ENCODE measurements around the gene MLXIP.

Gene MLXIP

GRCh38 chr12:122078141-122079032, at the start of gene MLXIP:
MLXIP (plus strand) TSS chr12:122078756; CDS start chr12:122078854, 98 bp downstream.
- H3K4me3 ChIP-seq (ENCODE audit: low read length) = peak within 1 kb of the TSS; percentile 70
- TF ChIP-seq CTCF (conservative IDR thresholded peaks at IDR 0.05; ENCODE audit: low read depth, low read length) = no peak
- no peak for DNase-seq (ENCODE audit: low read depth)

- TF ChIP-seq CTCF (conservative IDR thresholded peaks at IDR 0.05; ENCODE audit: low read depth, low read length) = no peak
- no peak overlapping the region for H3K4me3 ChIP-seq (ENCODE audit: low read length)
- no peak for DNase-seq (ENCODE audit: low read depth)
Measured at GRCh38 chr12:122028905-122029560, 49.5 kb upstream of the MLXIP start.

GRCh38 chr12:122029620-122030423, 48.7 kb upstream of the MLXIP start:
- no peak for DNase-seq (ENCODE audit: low read depth)
- no peak for TF ChIP-seq CTCF (conservative IDR thresholded peaks at IDR 0.05; ENCODE audit: low read depth, low read length)
- no peak overlapping the region for H3K4me3 ChIP-seq (ENCODE audit: low read length)

- DNase-seq (ENCODE audit: low read depth) = no peak
- no peak for TF ChIP-seq CTCF (conservative IDR thresholded peaks at IDR 0.05; ENCODE audit: low read depth, low read length)
- H3K4me3 ChIP-seq (ENCODE audit: low read length) = no peak overlapping the region
Measured at GRCh38 chr12:122030424-122031035, 48.0 kb upstream of the MLXIP start.

- no peak for DNase-seq (ENCODE audit: low read depth)
- peak; percentile 84 for TF ChIP-seq CTCF (conservative IDR thresholded peaks at IDR 0.05; ENCODE audit: low read depth, low read length)
- no peak overlapping the region for H3K4me3 ChIP-seq (ENCODE audit: low read length)
Measured at GRCh38 chr12:122031342-122032216, 47.0 kb upstream of the MLXIP start.

- no peak for TF ChIP-seq CTCF (conservative IDR thresholded peaks at IDR 0.05; ENCODE audit: low read depth, low read length)
- DNase-seq (ENCODE audit: low read depth) = no peak
Measured at GRCh38 chr12:122032580-122032979, 46.0 kb upstream of the MLXIP start.

More at GRCh38 chr12:122032580-122032979, 46.0 kb upstream of the MLXIP start:
- no peak overlapping the region for H3K4me3 ChIP-seq (ENCODE audit: low read length)

All from retinal pigment epithelial cell (primary cell).